Measurements from ENCODE around the gene SH3YL1. TPM values are rescaled to one million over a fixed set of nuclear protein-coding genes. Genes with fewer than 3 reads are reported as not detected.

SH3YL1 gene
- total and polyA plus RNA-seq, 9 donors, result 28.8 to 45.2 (median 32.7) TPM

- WGBS (ENCODE audit: insufficient coverage), result no CpG with 5 or more reads among the region's 3 CpGs
- DNase-seq, result no peak
- H3K27me3 ChIP-seq (ENCODE audit: control insufficient read depth, insufficient read depth, low read length), result no peaks in the 10 kb centered on the region
- no peaks in the 10 kb centered on the region for H3K4me1 ChIP-seq (ENCODE audit: control insufficient read depth, insufficient read depth, low read length)
- no peak overlapping the region for H3K27ac ChIP-seq (ENCODE audit: low read length)
- no peaks in the 10 kb centered on the region for H3K36me3 ChIP-seq (ENCODE audit: control insufficient read depth, insufficient read depth, low read length)
- no peak overlapping the region for H3K4me3 ChIP-seq (ENCODE audit: low read length)
- H3K9me3 ChIP-seq (replicated peaks; ENCODE audit: control insufficient read depth, low read depth, low read length), result no peaks in the 10 kb centered on the region
Measured at GRCh38 chr2:169741-170140, 94.1 kb downstream of the SH3YL1 start.

Other genes with a start within 250 kb of the SH3YL1 start
- gene FAM110C, start 217.5 kb downstream of the SH3YL1 start, total RNA-seq, result 0.71 TPM
- gene FAM110C, start 217.5 kb downstream of the SH3YL1 start, polyA plus RNA-seq (ENCODE audit: insufficient read depth in 1 of 8, insufficient read length in 8 of 8, low replicate concordance in 1 of 8), result 1 to 10 TPM in 5 of 8 donors, under 1 TPM in 3; 0.26 to 2.3 (median 1.3) TPM
- gene ACP1, start 915 bp upstream of the SH3YL1 start, total RNA-seq, result 96.6 TPM
- 100 to 1,000 TPM in 1 of 8 donors, 10 to 100 TPM in 7; 90.6 to 103 (median 97.3) TPM for gene ACP1, start 915 bp upstream of the SH3YL1 start, polyA plus RNA-seq (ENCODE audit: insufficient read depth in 1 of 8, insufficient read length in 8 of 8, low replicate concordance in 1 of 8)
- 1.1 TPM for gene ALKAL2, start 24.1 kb upstream of the SH3YL1 start, total RNA-seq
- gene ALKAL2, start 24.1 kb upstream of the SH3YL1 start, polyA plus RNA-seq (ENCODE audit: insufficient read depth in 1 of 8, insufficient read length in 8 of 8, low replicate concordance in 1 of 8), result 1 to 10 TPM; 1.1 to 3.1 (median 1.7) TPM